ENCODE data around the gene FGF13. TPM values are rescaled to one million over a fixed set of nuclear protein-coding genes. Genes with fewer than 3 reads are reported as not detected.

Gene FGF13
- total and polyA plus RNA-seq, 11 donors = 0.44 to 3.3 (median 1.4) TPM

DNA sequence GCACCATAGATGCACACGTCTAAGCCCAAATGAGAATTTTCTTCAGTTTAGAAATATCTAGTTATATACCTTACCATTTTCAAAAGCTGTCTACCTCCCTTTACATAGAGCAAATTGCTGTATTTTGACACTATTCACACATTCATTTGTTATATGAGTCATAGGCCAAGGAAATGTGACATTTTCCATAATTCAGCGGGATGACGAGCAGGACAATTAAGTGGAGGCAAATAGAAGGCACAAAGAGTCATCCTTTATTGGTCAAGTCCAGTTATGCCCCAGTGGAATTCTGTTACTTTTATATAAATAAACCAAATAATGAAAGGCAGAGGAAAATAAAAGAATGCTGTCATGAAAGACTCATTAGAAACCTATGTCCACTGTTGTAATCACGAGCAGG lies 27.9 kb downstream of the FGF13 start:
- H3K27me3 ChIP-seq = peaks cover 0 to 12% (median 0%) of the 10 kb centered on the region in 9 donors
- intact Hi-C loops (cut with DNase I) = no loop called here
- 64 to 88% (median 74%) methylated on average over 4 of the region's 4 CpGs for WGBS, 4 donors
- ATAC-seq (no peak), DNase-seq (no peak)
- no peak for TF ChIP-seq POLR2A (IDR thresholded peaks at IDR 0.05)
- TF ChIP-seq, protein P1, sequence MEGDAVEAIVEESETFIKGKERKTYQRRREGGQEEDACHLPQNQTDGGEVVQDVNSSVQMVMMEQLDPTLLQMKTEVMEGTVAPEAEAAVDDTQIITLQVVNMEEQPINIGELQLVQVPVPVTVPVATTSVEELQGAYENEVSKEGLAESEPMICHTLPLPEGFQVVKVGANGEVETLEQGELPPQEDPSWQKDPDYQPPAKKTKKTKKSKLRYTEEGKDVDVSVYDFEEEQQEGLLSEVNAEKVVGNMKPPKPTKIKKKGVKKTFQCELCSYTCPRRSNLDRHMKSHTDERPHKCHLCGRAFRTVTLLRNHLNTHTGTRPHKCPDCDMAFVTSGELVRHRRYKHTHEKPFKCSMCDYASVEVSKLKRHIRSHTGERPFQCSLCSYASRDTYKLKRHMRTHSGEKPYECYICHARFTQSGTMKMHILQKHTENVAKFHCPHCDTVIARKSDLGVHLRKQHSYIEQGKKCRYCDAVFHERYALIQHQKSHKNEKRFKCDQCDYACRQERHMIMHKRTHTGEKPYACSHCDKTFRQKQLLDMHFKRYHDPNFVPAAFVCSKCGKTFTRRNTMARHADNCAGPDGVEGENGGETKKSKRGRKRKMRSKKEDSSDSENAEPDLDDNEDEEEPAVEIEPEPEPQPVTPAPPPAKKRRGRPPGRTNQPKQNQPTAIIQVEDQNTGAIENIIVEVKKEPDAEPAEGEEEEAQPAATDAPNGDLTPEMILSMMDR (IDR thresholded peaks at IDR 0.05) = no peak
- H3K4me1 ChIP-seq = no peaks in the 10 kb centered on the region
- no peak overlapping the region for H3K27ac ChIP-seq
- H3K36me3 ChIP-seq = no peaks in the 10 kb centered on the region
- H3K9me3 ChIP-seq = no peaks in the 10 kb centered on the region
- no peak overlapping the region for H3K4me3 ChIP-seq

DNA sequence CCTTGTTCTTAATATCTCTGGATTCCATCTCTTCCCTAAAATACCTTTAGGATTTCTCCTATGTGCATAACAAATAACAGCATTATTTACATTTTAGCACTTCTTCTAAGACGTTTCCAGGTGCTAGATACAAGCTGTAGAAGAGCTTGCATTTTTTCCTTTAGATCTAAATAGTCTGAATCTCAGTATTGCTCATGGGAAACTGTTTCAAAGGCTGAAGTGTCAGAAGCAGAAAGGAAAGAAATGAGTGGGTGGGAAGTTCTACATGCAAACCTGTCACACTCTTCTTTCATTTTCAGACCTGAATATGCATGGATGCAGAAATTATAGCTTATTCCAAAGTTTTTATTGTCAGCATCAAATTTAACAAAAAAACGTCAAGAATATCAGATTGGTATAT lies 41.8 kb downstream of the FGF13 start:
- H3K9me3 ChIP-seq = no peaks in the 10 kb centered on the region
- DNase-seq (no peak), ATAC-seq (no peak)
- no peak overlapping the region for H3K4me3 ChIP-seq
- no peaks in the 10 kb centered on the region for H3K36me3 ChIP-seq
- TF ChIP-seq, protein P1 (IDR thresholded peaks at IDR 0.05) = no peak
- no peak for TF ChIP-seq POLR2A (IDR thresholded peaks at IDR 0.05)
- intact Hi-C loops (cut with DNase I) = no loop called here
- 26 to 53% (median 34%) methylated on average over 2 of the region's 2 CpGs for WGBS, 4 donors
- H3K4me1 ChIP-seq = no peaks in the 10 kb centered on the region
- H3K27me3 ChIP-seq = no peaks in the 10 kb centered on the region
- no peak overlapping the region for H3K27ac ChIP-seq

DNA sequence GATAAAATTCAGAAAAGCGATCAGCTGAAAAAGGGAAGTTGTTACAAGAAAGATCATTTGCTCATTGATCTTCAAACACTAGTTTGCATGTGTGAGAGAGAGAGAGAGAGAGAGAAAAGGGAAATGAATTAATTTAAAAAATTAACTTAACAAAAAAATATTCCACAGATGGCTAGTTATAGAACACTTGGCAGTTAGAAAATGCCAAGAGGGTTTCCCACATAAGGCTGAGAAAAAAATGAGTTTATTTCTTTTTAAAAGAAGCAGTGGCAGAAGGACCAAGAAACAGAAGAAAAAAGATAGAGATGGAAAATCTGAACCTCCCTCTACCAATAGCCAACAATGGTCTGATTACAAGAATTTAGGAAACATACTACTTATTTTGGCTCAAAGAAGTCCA lies 47.1 kb downstream of the FGF13 start:
- H3K36me3 ChIP-seq = no peaks in the 10 kb centered on the region
- H3K9me3 ChIP-seq = no peaks in the 10 kb centered on the region
- no peak for ATAC-seq
- H3K27me3 ChIP-seq = no peaks in the 10 kb centered on the region
- DNase-seq = no peak
- TF ChIP-seq, protein P1 (IDR thresholded peaks at IDR 0.05) = no peak
- 64 to 100% (median 78%) methylated on average over 1 of the region's 1 CpG for WGBS, 4 donors
- no peaks in the 10 kb centered on the region for H3K4me1 ChIP-seq
- no peak overlapping the region for H3K4me3 ChIP-seq
- intact Hi-C loops (cut with DNase I) = no loop called here
- no peak overlapping the region for H3K27ac ChIP-seq

- WGBS, 4 donors = 69 to 91% (median 84%) methylated on average over 3 of the region's 3 CpGs
- intact Hi-C loops (cut with DNase I) = no loop called here
- H3K4me1 ChIP-seq = no peaks in the 10 kb centered on the region
- no peak for DNase-seq
- peaks cover 0 to 2% (median 0%) of the 10 kb centered on the region in 9 donors for H3K27me3 ChIP-seq
- no peaks in the 10 kb centered on the region for H3K9me3 ChIP-seq
- TF ChIP-seq, protein P1 (IDR thresholded peaks at IDR 0.05) = no peak
- no peak for TF ChIP-seq POLR2A (IDR thresholded peaks at IDR 0.05)
- H3K4me3 ChIP-seq = no peak overlapping the region
- ATAC-seq = no peak
- no peaks in the 10 kb centered on the region for H3K36me3 ChIP-seq
- no peak overlapping the region for H3K27ac ChIP-seq
Observed at GRCh38 chrX:138664016-138664415, 47.5 kb downstream of the FGF13 start.

All from heart left ventricle (tissue), 16 donors.